Ovary (tissue), 9 donors: ENCODE results near the gene SHKBP1. TPM values are rescaled to one million over a fixed set of nuclear protein-coding genes. Genes with fewer than 3 reads are reported as not detected.

Source experiments
- DNase-seq, 5 donors: peaks; one replicate each; pipeline ENCODE4 v3.0.0-alpha.2; 2019 to 2020
- H3K27ac ChIP-seq, 2 donors: fragments of 200-600 bp; one replicate each; pipeline versions ENCODE4 v1.5.1 to v1.8.0; 2019 to 2022
- H3K27me3 ChIP-seq: fragments of 200-600 bp; one replicate; pipeline ENCODE4 v1.8.0; 2022
- H3K36me3 ChIP-seq: fragments of 200-600 bp; sonication (generic); one replicate; pipeline ENCODE4 v1.5.1; 2019
- H3K4me1 ChIP-seq: one replicate; pipeline ENCODE4 v1.8.1; 2013; ENCODE audit warnings: mild to moderate bottlenecking, moderate library complexity; ENCODE audit not compliant: insufficient read depth
- H3K4me3 ChIP-seq: fragments of 200-600 bp; sonication (generic); one replicate; pipeline ENCODE4 v1.5.1; 2017
- H3K9me3 ChIP-seq, 2 donors: fragments of 200-600 bp in 1 of 2; sonication (generic) in 1 of 2; one replicate each; pipeline versions ENCODE4 v1.5.1 to v1.8.1; 2013 to 2019; ENCODE audit warnings: mild to moderate bottlenecking in 1 of 2, moderate library complexity in 1 of 2
- CTCF ChIP-seq, 3 donors: fragments of 450-650 bp in 2 of 3; fragments of 200-600 bp in 1 of 3; IDR thresholded peaks; one replicate each; pipeline versions ENCODE4 v1.5.1 to v1.8.0; 2016 to 2022; ENCODE audit warnings: antibody characterized with exemption in 3 of 3, mild to moderate bottlenecking in 1 of 3
- EP300 ChIP-seq: sonication (generic); formaldehyde crosslinking; IDR thresholded peaks from one replicate; pipeline ENCODE4 v1.6.1; 2017; ENCODE audit warnings: antibody characterized with exemption
- POLR2A ChIP-seq: fragments of 450-650 bp; IDR thresholded peaks from one replicate; pipeline ENCODE4 v1.6.1; 2017; ENCODE audit warnings: antibody characterized with exemption, mild to moderate bottlenecking, moderate library complexity
- WGBS, 3 donors: extraction: QIAGEN DNeasy Blood & Tissue Kit in 1 of 3; methylation state at CpG; one replicate each; pipeline versions ENCODE4 v1.1.5 to v1.1.7; 2013 to 2017; 5-methylcytosine and 5-hydroxymethylcytosine counted together
- intact Hi-C, 4 donors: fragments of 100-400 bp; cut with DNase I; formaldehyde crosslinking; loops; one replicate each; pipeline versions ENCODE4 v1.11.0 to v1.15.1; 2022 to 2023
- polyA plus RNA-seq, 2 donors: library from polyadenylated mRNA; stranded (reverse); fragments of 200-250 nt in 1 of 2; fragments of 350-450 nt in 1 of 2; fragmentation: Illumina TruSeq in 1 of 2; extraction: RNeasy Lipid Tissue Mini Kit (QIAGEN cat#74804) in 1 of 2; gene quantifications; one replicate each; pipeline ENCODE4 v1.2.3, GENCODE V29; 2013 to 2014
- total RNA-seq, 7 donors: library from RNA; depleted of rRNA in 2 of 7; stranded (reverse); fragments of >200 nt in 2 of 7; fragmentation: NEBNext Ultra II Directional in 3 of 7; extraction: Animal tissue kit (Norgen Biotek cat#: 25700) in 3 of 7; gene quantifications; one replicate each; pipeline versions ENCODE4 v1.1.0 to v1.2.4, GENCODE V29; 2016 to 2023
- donor health status: DM: no; HTN: no; CAD: no; lungs with moderate emphysema.
- donor health status: DM: no; HTN: no; CAD: no.
- donor health status: Bipolar disorder and iron deficiency.
- donor health status: DM: yes; HTN: yes; CAD: no.
- donor health status: DM: no; HTN: no; CAD: no.
- donor health status: DM: yes; HTN: yes; CAD: no.

Gene SHKBP1
- total and polyA plus RNA-seq, 9 donors = 16.3 to 48.7 (median 33.8) TPM

DNA sequence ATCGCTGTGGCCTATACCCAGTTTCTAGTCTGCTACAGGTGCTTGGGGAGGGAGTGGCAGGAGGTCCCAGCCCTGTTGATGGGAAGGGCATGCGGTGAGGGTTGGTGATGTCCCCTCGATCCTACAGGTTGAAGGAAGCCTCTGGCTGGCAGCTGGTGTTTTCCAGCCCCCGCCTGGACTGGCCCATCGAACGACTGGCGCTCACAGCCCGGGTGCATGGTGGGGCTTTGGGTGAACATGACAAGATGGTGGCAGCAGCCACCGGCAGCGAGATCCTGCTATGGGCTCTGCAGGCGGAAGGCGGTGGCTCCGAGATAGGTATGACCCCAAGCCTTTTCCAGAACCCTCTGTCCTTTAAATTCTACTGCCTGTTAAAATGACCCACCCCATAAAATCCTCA, 3.9 kb downstream of the SHKBP1 start:
- intact Hi-C loops = no loop called here
- WGBS, 3 donors = 91 to 96% (median 95%) methylated on average over 13 of the region's 13 CpGs

DNA sequence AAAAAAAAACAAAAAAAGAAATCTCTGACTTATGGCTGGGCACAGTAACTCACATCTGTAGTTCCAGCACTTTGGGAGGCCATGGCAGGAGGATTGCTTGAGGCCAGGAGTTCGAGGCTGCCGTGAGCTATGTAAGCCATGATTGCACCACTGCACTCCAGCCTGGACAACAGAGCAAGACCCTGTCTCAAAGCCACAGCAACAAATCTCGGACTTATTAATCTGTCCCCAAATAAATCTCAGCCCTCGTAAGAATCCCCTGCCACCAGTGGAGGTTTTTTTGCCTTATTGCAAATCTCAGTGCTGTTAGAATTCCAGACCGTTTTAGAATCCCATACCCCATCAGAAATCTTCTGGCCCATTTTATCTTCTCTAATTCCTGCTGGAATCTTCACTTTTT, 4.9 kb downstream of the SHKBP1 start:
- intact Hi-C loops = no loop called here
- H3K4me3 ChIP-seq = no peak overlapping the region
- H3K4me1 ChIP-seq = no peaks in the 10 kb centered on the region
- no peaks in the 10 kb centered on the region for H3K27me3 ChIP-seq
- no peak for DNase-seq
- no peaks in the 10 kb centered on the region for H3K9me3 ChIP-seq
- H3K36me3 ChIP-seq = no peaks in the 10 kb centered on the region
- H3K27ac ChIP-seq = no peak overlapping the region
- WGBS, 3 donors = 92 to 95% (median 92%) methylated on average over 5 of the region's 5 CpGs
- TF ChIP-seq POLR2A (no peak), EP300 (no peak), CTCF (IDR thresholded peaks at IDR 0.05) (no peak)

More for the DNA sequence above, 3.9 kb downstream of the SHKBP1 start:
- no peak overlapping the region for H3K4me3 ChIP-seq
- TF ChIP-seq EP300 (no peak), CTCF (IDR thresholded peaks at IDR 0.05) (no peak), POLR2A (no peak)
- H3K27me3 ChIP-seq = no peaks in the 10 kb centered on the region
- no peaks in the 10 kb centered on the region for H3K4me1 ChIP-seq
- no peaks in the 10 kb centered on the region for H3K36me3 ChIP-seq
- no peak for DNase-seq
- H3K27ac ChIP-seq = no peak overlapping the region
- H3K9me3 ChIP-seq = no peaks in the 10 kb centered on the region

- no peak overlapping the region for H3K27ac ChIP-seq
- TF ChIP-seq CTCF (IDR thresholded peaks at IDR 0.05) (no peak), POLR2A (no peak), EP300 (no peak)
- no peaks in the 10 kb centered on the region for H3K9me3 ChIP-seq
- no peaks in the 10 kb centered on the region for H3K4me1 ChIP-seq
- intact Hi-C loops = no loop called here
- WGBS, 3 donors = 83 to 93% (median 91%) methylated on average over 2 of the region's 2 CpGs
- no peak overlapping the region for H3K4me3 ChIP-seq
- H3K36me3 ChIP-seq = no peaks in the 10 kb centered on the region
- no peak for DNase-seq
- H3K27me3 ChIP-seq = no peaks in the 10 kb centered on the region
Observed at GRCh38 chr19:40582467-40582866, 5.8 kb downstream of the SHKBP1 start.

DNA sequence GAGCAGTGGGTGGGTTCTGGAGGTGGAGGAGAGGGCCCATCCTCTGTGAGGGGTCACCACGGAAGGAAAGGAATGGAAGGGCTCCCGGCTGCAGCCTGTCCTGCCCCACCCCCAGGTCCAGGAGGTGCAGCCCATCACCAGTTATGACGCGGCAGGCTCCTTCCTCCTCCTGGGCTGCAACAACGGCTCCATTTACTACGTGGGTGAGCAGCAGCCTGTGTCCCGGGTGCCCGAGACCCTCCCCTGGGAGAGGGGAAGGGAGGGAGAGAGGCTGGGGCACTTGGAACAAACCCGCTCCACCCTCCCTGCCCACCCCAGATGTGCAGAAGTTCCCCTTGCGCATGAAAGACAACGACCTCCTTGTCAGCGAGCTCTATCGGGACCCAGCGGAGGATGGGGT, 6.6 kb downstream of the SHKBP1 start:
- H3K27ac ChIP-seq = no peak overlapping the region
- DNase-seq = no peak
- H3K9me3 ChIP-seq = no peaks in the 10 kb centered on the region
- no peaks in the 10 kb centered on the region for H3K27me3 ChIP-seq
- no peak overlapping the region for H3K4me3 ChIP-seq
- TF ChIP-seq POLR2A (no peak), CTCF (IDR thresholded peaks at IDR 0.05) (no peak), EP300 (no peak)
- intact Hi-C loops = no loop called here
- H3K36me3 ChIP-seq = no peaks in the 10 kb centered on the region
- H3K4me1 ChIP-seq = no peaks in the 10 kb centered on the region
- WGBS, 3 donors = 79 to 85% (median 83%) methylated on average over 14 of the region's 14 CpGs

DNA sequence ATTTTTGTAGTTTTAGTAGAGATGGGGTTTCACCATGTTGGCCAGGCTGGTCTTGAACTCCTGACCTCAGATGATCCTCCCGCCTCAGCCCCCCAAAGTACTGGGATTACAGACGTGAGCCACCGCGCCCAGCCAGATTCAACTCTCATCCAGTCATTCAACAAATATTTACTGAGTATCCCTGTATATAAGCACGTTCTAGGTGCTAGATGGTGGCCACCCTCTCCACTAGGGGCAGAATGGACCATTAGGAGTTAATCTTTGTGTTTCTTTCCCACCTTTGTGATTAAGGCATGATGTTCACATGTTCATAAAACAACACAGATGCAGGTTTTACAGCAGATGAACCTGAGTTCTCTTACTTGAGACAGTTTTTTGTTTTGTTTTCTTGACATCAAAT, 7.3 kb downstream of the SHKBP1 start:
- Histone ChIP-seq H3K27ac (no peak overlapping the region), H3K27me3 (no peaks in the 10 kb centered on the region), H3K9me3 (no peaks in the 10 kb centered on the region), H3K36me3 (no peaks in the 10 kb centered on the region), H3K4me1 (no peaks in the 10 kb centered on the region), H3K4me3 (no peak overlapping the region)
- no peak for DNase-seq
- WGBS, 3 donors = 88 to 89% (median 88%) methylated on average over 5 of the region's 5 CpGs
- TF ChIP-seq POLR2A = no peak
- TF ChIP-seq EP300 = no peak
- TF ChIP-seq CTCF (IDR thresholded peaks at IDR 0.05) = no peak
- intact Hi-C loops = no loop called here
